T-helper 22 cell (primary cell): Measurements from ENCODE around the gene BTBD1.
"Not testable (repeated sequence)": the region's sequence is repeated elsewhere in the genome, so short reads cannot be mapped to it uniquely, and the experiment has no call there.

ENCODE experiments used
- DNase-seq: peaks from one replicate; pipeline ENCODE4 v3.0.0-alpha.2; 2020; ENCODE audit warnings: low read depth

The BTBD1 gene

DNA sequence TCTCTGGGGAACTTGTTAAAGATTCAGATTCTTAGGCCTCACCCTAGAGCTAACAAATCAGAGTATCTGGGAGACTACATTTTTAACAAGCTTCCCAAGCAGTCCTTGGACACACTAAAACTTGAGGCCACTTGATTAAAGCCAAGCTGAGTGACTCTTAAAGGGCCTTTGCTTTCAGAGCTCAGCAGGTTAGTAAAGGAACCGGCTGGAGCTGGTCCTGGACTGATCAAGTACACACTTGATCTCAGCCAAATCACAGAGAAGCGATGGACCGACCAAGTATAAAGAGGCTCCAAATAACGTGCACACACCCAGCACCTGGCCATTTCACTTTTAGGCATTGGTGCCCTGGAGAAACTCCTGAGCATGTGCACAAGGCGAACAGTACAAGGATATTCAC lies 27.5 kb upstream of the BTBD1 start:
- DNase-seq: no peak

DNA sequence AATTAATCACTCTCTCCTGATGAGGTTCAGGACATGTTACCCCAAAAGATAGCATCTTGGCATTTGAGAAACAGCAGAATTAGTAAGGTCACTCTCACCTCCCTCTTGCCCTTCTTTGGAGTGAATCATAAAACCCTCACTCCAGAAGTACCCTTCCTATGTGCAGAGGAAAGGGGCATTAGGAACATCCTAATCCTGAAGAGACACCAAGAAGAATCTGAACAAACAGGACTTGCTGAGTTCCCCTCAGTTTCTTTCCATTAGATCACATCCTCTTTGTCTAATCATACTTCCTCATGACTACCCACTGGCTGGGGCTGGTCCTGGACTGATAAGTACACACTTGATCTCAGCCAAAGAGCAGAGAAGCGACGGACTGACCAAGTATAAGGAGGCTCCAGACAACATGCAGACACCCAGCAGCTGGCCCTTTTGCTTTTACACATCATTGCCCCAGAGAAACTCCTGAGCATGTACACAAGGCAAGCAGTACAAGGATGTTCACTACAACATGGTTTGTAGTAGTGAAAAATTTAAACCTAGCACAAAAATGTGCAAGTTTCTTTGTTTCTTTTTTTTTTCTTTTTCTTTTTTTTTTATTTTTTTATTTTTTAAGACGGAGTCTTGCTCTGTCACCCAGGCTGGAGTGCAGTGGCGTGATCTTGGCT lies 25.4 kb upstream of the BTBD1 start:
- no peak for DNase-seq

DNA sequence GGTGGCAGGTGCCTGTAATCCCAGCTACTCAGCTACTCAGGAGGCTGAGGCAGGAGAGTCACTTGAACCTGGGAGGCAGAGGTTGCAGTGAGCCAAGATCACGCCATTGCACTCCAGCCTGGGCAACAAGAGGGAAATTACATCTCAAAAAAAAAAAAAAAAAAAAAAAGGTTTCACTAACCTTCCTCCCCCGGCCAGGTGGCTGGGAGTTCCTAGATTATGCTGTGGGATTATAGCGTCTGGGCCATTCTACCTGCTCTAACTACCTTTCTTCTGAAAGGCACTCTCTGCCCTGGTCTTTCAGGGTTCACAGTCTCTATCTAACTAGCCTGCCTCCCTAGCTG lies 24.9 kb upstream of the BTBD1 start:
- not testable (repeated sequence) for DNase-seq

DNA sequence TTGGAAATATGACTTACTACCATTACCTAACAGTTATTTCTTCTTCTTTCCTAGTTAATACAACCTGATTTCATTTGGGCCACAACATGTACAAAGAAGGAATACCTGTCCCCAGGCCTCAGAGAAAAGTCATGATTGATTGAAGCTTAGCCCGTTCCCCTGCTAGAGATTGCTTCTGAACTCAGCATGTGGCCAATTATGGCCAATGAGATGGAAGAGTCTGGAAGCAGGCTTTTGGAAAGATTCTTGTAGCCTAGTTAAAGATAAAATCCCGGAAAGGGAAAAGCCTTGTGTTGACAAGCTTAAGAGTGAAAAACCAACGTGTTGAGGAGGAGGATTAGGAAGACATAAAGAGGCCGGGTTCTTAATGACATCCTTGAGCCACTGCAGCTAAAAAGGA lies 23.4 kb upstream of the BTBD1 start:
- no peak for DNase-seq

DNA sequence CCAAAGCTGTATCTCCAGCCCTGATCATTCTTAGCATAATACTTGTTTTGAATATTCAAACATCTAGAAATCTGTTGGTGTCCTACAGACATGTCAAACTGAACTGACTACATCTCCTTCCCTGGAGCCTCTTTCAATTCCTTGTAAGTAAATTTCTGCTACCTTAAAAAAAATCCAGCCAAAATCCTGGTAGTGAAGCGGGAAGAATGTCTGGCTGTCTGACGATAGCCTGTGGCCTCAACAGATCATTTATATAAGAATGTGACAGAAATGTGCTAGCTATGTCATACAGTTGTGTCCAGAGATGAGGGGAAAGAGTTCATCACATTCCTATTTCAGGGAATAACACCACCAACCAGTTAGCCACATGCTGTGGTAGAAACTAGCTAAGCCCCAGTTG lies 21.8 kb upstream of the BTBD1 start:
- no peak for DNase-seq

DNA sequence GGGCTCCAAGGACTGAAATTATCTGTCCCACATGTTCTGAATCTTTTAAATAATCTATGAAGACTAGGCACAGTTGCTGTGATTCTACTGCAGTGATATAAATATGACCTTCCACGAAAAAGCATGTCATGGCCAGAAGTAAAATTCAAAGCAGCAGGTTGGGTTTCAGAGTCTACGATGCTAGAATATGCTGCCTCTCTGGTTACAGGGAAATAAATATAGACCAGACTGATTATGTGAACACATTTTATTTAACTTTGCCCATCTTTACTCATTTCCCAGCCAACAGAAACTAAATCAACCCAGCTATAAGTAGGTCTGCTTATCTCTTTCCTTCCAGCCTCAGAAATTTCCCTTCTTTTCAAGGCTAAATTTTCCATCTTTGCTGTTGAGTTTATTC lies 20.5 kb upstream of the BTBD1 start:
- no peak for DNase-seq

DNA sequence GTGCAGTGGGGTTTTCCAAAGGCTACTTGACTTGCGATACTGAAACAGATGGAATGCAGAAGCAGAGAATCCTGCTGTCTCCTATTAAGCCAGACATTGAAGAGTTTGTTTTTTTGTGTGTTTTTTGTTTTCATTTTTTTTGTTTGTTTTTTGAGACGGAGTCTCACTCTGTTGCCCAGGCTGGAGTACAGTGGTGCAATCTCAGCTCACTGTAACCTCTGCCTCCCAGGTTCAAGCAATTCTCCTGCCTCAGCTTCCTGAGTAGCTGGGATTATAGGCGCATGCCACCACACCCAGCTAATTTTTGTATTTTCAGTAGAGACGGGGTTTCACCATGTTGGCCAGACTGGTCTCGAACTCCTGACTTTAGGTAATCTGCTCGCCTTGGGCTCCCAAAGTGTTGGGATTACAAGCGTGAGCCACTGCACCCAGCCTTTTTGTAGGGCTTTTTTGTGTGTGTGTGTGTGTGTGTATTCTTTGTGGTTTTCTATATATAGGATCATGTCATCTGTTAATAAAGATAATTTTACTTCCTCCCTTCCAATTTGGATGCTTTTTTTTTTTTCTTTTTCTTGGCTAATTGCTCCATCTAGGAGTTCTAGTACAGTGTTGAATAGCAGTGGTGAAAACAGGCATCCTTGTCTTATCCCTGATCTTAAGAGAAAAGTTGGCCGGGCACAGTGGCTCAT lies 19.0 kb upstream of the BTBD1 start:
- DNase-seq: not testable (repeated sequence)

DNA sequence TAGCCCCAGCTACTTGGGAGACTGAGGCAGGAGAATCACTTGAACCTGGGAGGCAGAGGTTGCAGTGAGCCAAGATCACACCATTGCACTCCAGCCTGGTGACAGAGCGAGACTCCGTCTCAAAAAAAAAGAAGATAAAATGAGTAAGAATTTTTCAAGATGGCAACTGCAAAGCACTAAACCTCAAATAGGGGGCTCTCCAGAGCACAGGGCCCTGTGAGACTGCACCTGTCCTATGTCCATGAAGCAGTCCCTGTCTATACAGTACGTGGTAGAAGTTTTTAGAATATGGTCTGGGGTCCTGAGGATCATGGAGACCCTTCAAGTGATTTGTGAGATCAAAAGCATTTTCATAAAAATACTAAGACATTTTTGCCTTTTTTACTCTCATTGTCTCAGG lies 18.4 kb upstream of the BTBD1 start:
- not testable (repeated sequence) for DNase-seq

DNA sequence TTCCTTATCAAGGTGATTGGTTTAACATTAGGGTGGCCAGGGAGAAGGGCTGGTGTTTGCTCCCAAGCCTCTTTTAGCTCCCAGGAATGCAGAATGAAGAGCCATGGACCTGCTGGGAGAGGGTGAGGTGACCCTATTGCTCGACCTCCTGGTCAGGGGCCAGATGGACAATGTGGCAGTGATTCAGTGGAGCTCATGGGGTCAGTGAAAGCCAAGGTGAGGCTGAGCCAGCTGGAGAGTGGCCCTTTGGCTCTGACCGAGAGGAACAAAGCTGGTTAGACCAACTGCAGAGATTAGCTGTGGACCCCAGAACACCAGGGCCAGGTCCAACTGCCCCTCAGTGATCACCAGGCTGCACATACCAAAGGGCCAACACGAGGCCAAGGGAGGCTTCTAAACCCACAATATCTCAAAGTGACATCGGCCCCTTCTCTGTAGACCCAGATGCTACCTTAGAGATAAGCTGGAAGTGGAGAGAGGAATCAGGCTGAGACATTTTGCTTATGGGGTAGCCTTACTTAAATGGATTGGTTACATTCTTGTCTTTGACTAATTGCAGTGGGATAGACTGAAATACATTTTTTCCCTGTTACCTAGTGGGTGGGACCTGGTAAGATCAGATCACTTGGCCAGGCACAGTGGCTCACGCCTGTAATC lies 15.8 kb upstream of the BTBD1 start:
- DNase-seq: no peak

DNA sequence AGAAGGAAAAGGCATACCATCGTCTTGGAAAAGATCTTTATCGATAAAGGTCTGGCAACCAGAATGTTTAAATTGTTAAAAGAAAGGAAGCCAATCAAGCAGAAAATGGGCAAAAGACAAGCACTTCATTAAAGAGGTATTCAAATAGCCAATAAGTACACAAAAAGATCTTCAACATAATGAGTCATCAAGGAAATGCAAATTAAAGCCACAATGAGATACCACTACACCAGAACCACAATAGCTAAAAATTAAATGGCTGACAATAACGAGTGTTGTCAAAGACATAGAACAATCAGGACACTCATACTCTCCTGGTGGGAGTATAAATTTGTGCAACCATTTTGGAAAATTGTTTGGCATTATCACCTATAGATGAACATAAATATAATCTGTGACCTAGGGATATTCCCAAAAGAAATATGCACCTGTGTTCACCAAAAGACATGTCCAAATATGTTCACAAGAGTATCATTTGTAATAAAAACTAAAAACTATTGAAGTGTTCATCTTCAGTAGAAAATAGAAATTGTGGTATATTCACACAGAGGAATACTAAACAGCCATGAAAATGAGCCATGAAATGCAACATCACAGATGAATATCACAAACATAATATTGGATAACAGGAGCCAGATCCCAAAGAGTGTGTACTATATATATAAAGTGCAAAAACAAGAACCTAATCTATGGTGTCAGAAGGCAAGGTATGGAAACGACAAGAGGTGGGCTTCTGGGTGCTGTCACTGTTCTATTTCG lies 14.4 kb upstream of the BTBD1 start:
- no peak for DNase-seq

DNA sequence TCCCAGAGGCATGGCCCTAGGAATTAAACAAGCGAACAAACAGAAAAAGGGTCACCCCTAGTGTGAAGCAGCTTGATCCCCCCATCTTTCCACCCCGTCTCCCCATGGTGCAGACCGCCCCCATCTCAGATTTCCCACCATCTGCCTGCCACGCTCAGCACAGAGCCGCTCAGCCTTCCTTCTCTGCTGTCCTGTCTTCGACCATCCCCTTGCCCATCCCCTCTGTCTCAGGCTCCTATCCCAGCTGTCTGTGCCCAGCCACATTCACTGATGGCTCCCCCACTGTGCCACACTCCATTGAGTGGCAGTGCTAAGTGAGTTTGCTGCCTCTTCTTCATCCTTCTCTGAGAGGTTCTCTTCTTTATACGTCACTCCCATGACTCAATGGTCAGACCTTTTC lies 11.7 kb upstream of the BTBD1 start:
- no peak for DNase-seq

DNA sequence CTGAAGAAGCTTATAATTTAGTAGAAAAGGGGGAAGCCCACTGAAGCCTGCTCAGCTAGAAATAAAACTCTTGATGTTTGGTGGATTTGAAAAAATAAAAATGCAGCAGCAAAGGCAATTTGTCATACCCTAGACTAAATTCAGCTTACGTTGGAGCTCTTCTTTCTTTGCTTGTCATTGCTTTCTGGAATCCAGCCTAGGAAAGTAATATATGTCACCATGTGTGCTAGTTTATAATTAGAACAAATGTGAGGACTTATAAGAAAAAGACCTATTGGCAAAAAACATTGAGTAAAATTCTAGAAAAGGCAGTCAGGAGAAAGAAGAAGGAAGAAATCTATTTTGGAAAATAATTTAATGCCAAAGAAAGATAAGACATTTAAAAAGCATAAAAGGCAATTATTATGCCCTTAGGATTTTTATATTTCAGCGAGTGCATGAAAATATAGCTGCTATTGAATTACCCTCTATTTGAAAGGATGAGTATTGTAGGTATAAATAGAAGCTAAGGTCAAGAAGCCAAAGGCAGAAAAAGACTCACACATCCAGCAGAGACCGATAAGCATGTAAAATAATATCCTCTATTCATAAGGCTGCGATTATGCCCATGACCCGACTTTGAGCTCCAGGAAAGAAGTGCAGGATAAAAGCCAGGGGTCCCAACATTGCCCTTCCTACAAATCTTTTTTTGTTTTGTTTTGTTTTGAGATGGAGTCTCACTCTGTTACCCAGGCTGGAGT lies 10.6 kb upstream of the BTBD1 start:
- no peak for DNase-seq

DNA sequence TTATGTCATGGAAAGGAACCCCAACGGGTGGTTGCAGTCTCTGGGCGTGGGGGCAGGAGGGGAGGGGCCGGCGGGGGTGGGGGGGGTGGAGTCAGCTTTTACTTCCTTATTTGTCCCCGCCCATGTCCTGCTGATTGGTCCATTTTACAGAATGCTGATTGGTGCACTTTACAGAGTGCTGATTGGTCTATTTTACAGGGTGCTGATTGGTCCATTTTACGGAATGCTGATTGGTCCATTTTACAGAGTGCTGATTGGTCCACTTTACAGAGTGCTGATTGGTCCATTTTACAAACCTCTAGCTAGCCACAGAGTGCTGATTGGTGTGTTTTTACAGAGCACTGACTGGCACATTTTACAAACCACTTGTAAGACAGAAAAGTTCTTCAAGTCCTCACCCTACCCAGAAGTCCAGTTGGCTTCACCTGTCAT lies 2.2 kb upstream of the BTBD1 start:
- DNase-seq: peak; percentile 21

DNA sequence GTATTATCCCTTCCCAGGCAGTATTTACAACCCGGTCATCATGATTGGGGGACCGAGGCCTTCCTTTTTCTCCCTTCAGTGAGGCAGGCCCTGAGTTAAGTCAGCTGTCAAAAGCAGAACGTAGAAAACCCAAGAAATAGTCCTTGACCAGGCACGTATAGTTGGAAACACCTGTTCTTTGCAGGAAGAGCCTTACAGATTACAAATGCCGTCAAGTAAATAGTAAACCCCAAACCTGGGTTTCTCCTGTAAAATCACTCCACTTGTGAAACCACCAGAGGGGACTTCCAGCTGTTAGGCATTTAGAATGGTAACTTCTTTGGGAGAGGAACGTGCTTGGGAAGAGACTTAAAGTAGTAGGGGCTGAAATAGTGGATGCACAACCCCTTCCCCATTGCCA lies 1.0 kb upstream of the BTBD1 start:
- no peak for DNase-seq

DNA sequence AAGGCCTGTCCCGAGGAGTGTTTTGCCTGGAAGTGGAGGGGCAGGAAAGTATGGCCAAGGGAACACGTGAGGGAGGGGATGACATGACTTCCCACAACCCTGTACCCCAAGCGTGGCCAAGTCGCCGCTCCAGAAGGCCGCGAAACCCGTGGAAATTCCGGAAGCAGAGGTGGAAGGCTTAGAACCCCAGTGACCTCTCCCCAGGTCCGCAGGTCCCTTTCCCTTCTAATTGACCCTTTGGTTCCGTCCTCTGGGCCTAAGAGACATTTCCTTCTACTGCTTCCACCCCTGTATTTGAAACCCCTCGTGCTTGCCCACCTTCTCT lies 548 bp upstream of the BTBD1 start:
- DNase-seq: no peak

DNA sequence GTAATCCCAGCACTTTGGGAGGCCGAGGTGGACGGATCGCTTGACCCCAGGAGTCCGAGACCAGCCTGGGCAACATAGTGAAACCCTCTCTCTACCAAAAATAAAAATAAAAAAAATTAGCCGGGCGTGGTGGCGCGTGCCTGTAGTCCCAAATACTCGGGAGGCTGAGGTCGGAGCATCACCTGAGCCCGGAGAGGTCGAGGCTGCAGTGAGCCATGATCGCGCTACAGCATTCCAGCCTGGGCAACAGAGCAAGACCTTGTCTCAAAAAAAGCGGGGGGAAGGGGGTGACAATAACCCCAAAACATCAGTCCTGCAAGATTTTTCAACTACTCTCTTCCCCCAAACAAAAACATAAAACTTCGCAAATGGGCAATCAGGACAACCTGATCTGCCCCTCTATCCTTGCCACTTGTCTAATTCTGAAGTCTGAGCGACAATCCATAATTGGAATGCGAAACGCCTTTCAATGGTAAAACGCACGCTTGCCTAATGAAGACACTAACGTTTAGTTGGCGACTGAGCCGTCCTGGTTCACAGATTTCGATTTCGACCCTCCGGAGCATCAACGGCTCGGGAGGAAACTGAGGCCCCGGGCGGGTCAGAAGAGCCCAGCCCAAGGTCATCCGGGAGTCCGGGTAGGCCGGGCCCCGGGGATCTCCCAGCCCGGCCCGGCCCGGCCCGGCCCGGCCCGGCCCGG lies 868 bp downstream of the BTBD1 start:
- no peak for DNase-seq

DNA sequence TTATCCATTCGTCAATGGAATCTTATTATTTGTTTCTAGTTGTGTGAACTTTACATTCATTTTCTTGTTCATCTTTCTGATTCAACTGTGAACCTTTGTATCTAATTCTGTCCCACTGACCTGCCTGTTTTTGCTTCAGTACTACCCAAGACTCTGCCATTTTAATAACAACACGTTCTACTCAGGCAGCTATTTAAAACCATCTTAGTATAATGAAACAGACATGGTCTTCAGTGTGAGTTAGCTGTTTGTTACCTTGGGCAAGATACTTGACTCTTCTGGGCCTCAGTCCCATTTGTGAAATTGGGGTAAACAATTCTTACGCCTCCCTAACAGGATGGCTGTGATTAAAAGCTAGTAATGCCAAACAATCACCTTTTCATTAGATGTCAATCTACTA lies 1.6 kb downstream of the BTBD1 start:
- no peak for DNase-seq

DNA sequence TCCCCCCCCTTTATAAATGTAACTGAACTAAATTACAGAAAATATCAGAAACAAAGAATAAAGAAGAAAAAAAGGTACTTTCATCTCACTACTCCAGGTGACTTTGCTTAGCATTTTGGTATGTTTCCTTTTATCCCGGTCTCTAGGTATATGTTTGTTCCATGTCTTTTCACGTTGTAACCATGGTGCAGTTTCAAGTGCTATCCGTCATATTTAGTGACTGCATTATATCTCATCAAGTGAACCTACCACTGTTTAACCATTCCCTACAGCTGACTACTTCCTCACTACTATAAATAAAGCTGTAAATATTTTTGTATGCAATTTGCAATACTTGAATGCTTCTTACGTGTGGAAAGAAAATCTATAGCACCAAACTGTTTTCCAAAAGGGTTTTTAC lies 2.2 kb downstream of the BTBD1 start:
- DNase-seq: no peak

DNA sequence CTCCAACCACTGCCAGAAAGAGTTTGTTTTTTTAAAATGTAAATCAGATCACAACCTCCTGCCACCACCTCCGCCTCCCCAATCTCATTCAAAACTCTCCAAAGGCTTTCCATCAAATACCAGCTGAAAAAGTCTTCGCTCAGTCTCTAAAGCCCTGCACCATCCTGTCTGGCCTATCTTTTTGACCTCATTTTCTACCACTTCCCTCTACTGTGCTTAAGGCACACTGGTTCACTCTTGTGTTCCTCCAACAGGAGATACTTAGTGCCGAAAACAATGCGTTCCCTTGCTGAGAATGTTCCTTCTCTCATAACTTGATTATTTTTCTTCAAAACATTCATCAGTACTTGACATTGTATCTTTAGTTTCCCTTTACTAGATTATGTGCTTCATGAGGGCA lies 3.5 kb downstream of the BTBD1 start:
- no peak for DNase-seq

DNA sequence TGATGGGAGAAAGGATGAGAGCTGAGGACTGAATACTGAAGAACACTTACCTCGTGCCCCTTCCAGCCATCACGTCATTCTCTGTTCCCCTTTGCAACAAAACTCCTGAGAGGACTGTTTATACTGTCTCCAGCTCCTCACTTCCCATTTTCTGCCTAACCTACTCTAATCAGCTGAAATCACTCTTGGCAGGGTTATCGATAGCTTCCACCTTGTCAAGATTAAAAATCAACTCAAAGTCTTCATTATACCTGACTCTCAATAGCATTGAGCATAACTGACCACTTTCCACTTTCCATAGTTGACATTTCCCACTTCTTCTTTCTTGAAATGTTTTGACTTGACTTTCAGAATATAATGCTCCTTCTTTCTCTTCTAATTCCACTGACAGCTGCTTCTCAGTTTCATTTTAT lies 4.3 kb downstream of the BTBD1 start:
- no peak for DNase-seq

DNA sequence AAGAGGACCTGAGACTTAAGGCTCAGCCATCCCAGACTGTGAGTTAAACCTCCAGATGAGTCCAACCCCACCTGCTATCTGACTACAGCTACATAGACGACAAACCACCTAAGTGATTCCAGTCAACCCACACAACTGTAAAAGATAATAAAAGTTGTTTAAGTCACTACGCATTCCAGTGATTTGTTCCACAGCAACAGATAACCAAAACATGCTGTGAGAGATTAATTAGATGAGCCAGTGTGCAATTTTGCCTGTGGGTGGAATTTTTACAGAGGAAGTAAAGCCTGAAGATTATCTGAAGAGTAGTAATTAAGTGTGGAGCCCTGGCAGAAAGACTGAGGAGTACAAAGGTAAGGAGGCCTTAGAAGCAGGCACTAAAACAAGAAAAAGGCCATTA lies 5.4 kb downstream of the BTBD1 start:
- no peak for DNase-seq
